ENCODE measurements around the gene DLST. TPM values are rescaled to one million over a fixed set of nuclear protein-coding genes. Genes with fewer than 3 reads are reported as not detected.
A peak's percentile ranks its signal among the peaks of the same experiment; 100 is the strongest.

The DLST gene
- polyA plus RNA-seq (ENCODE audit: insufficient read length in 10 of 10) = 10 to 100 TPM; 58.5 to 80.6 (median 68.6) TPM
- long read RNA-seq, donor 1, partial matches to known transcripts = 19 of 23 reads
- long read RNA-seq, donor 1, other reads (novel, unspliced or antisense) = 0 of 23 reads
- long read RNA-seq, donor 2, transcript DLST-202 (15 exons, 2,838 nt) = major isoform, 9 of 13 reads
- long read RNA-seq, donor 2, partial matches to known transcripts = 0 of 13 reads
- long read RNA-seq, donor 2, other reads (novel, unspliced or antisense) = 0 of 13 reads
- long read RNA-seq, donor 3 = 0 reads
- long read RNA-seq, donor 4, transcript DLST-202 (15 exons, 2,838 nt) = major isoform, 6 of 7 reads
- long read RNA-seq, donor 4, partial matches to known transcripts = 0 of 7 reads
- long read RNA-seq, donor 4, other reads (novel, unspliced or antisense) = 0 of 7 reads
- long read RNA-seq, donor 5, transcript DLST-202 (15 exons, 2,838 nt) = major isoform, 8 of 32 reads
- long read RNA-seq, donor 5, partial matches to known transcripts = 20 of 32 reads
- long read RNA-seq, donor 5, other reads (novel, unspliced or antisense) = 0 of 32 reads
- long read RNA-seq, donor 6, transcript DLST-202 (15 exons, 2,838 nt) = major isoform, 6 of 49 reads
- long read RNA-seq, donor 6, partial matches to known transcripts = 42 of 49 reads
- long read RNA-seq, donor 6, other reads (novel, unspliced or antisense) = 0 of 49 reads
- long read RNA-seq, donor 7, partial matches to known transcripts = 0 of 5 reads
- long read RNA-seq, donor 7, other reads (novel, unspliced or antisense) = 0 of 5 reads
- long read RNA-seq, donor 8, partial matches to known transcripts = 0 of 6 reads
- long read RNA-seq, donor 8, other reads (novel, unspliced or antisense) = 0 of 6 reads
- long read RNA-seq, donor 9 = 0 reads

DNA sequence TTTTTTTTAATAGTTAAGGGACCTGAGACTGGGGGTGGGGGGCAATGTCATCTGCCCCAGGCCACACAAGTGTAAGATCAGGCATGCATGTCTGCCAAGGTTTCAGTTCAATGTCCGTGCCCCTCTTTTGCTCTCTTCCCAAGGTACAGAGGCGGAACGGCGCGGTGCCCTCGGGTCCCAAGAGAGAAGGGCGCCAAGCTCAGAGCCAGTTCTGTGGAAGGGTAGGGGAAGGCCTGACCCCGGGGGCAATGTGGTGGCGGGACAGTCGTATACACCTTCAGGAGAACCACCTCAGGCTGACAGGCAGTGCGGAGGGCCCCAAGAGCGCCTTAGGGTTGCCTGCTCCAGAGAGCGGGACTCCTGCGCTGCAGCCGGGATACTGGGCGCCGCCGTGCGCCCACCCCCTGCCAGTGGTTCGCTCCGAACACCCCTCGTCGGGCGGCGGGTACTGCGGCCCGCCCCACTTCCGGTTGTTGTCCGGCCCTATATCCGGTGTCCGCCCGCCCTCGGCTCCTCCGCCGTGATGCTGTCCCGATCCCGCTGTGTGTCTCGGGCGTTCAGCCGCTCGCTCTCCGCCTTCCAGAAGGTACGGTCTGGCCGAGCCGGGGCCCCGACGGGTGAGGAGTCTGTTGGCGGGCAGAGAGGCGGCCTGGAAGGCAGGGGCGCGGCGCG lies at the start of gene DLST:
Gene DLST, plus strand, starts transcription at position 486 of the 672 bp plus-strand sequence. Its CDS starts 38 bp downstream, at position 524.
- peak; percentile 84 to 95 (median 91) for DNase-seq

DNA sequence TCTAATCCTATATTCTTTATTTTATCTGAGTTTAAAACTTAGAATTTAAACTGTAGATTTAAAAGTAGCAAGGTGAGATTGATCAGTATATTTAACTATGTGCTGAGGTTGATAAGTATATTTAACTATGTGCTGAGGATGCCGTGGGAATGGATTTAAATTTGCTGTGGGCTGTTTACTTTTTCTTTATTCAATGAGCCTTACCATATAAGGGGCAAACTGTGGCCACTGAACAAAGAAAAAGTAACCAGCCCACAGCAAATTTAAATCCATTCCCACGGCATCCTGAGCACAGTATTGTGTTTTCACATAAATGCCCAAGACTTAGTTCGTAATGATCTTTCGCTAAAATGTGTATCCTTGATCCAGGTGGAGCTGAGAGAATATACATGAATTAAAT lies 48.9 kb upstream of the DLST start:
- no peak for DNase-seq

DNA sequence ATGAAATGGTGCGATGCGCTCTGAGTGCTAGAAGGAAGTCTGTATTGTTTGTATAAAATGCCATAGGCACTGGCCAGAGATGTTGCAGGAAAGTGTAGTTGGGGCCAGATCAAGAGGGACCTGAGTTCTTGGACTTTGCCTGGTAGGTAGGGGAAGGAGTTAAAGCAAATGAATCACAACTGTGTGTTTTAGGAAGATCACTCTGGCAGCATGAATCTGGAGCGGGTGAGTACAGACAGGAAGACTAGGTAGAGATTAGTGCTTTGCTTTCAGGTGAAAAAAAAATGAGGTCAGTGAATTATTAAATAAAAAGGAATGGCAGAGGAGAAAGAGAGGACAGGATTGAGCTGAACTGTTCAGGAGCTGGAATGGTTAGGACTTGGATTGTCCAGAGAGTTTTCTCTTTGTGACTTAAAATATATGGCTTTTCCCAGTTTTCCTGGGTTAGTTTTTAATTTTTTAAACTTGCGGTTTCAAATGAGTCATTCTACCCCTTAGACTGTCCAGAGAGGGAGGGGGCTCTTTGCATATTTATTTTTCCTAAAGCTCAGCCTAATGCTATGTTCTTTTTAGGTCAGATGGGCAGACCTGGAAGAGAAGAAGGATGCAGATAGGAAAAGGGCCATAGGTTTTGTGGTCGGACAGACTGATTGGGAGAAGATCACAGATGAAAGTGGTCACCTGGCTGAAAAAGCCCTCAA lies 46.9 kb upstream of the DLST start:
- no peak for DNase-seq

DNA sequence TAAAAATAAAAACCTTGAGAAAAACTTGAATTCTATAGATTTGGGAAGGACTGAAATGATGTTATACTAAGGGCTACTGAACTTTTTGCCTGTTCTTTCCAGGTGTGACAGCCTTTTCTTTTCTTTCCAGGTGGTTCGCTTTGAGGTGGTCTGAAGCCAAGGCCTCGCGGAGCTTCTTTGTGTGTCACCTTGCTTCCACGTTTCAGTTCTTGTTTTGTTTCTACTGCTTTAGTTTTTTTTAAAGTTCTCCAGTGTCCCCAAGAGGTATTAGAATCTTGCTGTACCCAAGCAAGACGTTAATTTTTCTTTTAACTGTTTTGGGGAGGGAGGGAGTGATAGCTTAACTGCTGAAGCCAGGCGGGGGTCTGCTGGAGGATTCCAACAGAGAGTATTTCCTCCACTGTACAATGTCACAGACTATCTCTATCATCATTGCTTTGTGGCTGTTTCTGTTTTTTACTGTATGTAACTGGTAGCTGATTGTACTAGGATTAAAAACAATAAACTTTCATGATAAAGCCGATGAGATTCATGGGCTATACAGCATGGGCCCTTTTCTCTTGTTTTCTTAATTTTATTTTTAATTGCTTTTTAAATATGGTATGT lies 46.0 kb upstream of the DLST start:
- no peak for DNase-seq

DNA sequence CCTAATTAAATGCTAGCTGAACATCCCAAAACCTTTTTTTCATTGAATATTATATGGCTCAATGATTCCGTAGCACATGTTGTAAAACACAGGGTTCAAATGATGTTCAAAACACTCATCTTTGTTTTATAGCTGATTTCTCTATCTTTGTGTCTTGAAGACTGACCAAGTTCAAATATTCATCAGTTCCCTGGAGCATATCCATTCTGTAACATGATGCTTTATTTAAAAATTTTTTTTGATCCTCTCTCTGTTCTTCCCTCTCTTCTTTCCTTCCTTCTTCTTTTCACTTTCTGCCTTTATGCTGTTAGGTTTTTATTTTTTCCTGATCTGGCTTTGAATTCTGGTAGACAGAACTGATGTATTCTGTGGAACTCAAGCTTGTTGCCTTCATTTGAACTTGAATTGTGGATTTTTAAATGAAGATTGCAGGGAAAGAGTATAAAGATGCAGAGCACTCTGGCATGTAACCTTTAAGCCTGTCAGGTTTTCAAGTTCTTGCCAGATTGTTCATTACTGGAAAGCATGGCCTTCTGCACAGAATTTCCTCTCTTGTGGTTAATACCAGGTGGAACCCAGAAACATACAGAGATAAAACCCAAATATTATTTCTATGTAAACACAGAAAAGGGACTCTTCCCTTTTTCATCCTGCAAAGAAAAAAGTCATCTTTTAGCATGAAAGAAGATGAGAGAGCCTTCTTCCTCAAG lies 45.3 kb upstream of the DLST start:
- DNase-seq = no peak

DNA sequence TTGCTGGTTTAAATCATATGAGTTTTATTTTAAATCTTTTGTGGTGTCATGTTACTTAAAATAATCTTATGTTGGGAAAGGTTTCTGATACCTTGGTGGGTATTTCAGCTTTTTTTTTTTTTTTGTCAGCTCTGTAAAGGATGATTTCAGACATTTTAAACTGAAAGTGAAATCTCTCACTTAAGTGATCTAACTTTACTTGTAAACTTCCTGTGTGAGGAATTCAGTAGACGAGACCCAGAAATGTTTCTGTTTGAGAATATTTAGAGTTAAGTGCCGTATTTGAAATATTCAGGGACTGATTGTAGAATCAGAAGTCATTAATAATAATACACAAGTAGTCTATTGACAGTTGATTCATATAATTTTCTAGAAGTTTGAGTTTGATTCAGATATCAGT lies 43.5 kb upstream of the DLST start:
- no peak for DNase-seq

DNA sequence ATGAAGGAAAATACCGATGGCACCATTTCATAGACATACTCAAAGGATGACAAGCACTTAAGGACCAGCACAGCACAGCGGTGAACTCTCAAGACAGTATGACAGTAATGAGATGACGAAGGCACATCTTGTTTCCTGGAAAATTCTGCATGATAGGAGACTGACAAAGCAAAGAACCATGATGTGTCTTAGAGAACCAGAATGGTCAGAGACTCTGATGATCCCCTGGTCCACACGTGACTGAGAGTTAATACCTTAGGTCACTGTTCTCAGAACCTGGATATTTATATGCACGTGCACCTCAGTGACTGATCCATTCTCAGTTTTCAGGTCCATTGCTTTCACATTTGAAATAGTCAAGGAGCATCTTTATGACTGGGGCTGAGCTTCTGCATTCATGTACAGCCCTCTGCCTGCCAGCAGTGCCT lies 41.1 kb upstream of the DLST start:
- DNase-seq = no peak

DNA sequence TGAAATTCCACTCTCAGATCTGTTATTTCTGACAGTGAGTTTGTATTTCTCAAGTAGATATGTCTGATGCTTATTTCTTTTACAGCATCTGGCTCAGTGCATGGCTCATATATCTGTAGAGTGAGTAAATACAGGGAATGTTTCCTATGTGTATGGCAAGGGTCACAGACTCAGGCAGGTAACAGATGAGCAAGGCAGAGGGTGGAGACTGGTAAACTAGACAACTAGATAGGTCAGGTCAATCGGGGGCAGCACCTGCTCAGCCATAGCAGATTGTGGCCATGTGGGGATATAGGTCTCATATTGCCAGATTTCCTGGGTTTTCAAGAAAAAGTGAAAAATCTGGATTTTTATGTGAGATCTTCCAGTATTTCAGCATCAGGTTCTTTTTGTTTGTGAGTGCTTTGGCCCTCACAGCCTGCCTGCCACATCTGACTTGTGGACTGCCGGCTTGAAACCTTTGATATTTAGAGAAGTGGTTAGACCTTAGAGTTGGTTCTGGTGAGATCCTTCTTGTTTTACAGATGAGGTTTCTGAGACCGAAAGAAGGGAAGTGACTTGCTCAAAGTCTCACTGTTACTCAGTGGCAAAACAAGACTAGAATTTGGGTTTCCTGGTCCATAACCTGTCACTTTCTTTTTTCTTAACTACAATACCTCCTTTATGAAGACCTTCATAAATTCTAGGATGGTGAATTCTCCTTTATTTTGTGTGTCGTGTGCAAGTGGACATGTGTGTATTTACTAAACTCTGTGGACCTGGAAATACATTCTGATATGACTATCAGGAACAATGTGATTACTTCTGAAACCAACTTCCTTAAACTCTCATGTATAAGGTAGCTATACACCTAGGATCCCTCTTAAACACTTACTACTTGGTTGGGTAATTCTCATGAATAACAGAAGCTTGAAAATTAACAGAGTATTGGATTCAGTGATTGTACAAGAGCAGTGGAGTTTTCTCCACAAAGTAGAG lies 40.2 kb upstream of the DLST start:
- no peak for DNase-seq

DNA sequence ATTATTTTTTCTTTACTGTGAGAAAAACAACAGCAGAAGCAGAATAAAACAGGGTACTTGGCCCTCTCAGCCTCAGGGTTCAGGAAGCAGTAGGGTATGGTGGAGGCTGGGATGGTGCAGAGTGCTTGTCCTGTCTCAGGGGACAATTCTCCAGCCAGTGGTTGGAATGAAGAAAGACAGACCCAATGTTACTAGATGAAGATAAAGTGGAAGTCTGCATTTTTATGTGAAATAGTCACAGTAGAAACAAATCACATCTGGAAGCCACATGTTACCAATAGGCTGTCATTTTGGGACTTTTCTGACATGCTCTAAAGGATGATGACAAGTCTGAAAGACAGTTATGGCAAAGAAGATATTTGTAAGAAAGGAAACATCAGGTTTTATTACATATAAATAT lies 38.1 kb upstream of the DLST start:
- DNase-seq = peak; percentile 46 to 67 (median 64)

DNA sequence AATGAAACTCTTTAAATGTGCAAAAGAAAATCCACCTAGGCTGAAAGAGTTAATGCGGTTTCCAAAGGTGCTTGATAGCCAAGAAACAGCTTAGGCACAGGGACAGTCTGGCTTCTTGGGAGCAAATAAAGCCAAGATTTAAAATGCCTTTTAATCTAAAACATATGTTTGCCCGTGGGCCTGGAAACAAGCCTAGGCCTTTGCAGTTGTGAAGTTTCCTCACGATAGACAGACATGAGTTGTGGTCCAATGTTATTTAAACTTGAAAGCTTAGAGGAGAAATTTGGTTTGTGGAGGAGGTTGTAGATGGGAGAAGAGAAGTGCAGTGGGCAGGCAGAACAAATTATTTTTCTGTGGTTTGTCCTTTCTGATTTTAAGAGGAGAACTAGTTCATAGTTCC lies 35.5 kb upstream of the DLST start:
- DNase-seq = peak; percentile 64 to 73 (median 67)

DNA sequence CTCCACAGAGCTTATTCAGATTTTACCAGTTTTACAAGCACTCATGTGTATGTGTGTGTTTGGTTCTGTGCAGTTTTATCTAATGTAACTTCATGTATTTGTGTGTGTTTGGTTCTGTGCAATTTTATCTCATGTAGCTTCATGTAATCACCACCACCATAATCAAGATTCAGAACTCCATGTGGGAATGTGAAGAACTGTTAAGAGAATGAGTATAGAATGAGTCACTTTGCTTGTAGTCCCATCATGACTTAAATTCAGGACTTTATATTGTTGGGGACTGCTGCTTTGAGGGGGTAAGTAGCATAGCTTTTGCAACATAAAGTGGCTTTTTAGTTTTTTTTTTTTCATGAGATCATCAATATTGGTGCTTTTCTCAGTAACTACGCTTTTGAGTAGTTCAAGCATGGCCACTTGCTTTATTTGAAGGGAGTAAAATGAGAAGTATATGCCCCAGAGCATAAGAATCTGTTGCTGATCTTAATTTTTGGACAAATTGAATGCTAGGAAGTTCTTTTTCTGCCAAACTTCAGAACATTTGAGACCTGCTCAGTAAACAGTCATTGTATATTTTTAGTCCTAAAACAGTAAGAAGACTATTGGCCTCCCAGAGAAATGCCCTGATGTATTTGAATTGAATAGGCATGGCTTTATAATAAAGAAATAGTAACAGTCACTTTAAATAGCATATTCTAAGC lies 34.6 kb upstream of the DLST start:
- DNase-seq = peak in 2 of 3 donors; percentile 45 to 47

DNA sequence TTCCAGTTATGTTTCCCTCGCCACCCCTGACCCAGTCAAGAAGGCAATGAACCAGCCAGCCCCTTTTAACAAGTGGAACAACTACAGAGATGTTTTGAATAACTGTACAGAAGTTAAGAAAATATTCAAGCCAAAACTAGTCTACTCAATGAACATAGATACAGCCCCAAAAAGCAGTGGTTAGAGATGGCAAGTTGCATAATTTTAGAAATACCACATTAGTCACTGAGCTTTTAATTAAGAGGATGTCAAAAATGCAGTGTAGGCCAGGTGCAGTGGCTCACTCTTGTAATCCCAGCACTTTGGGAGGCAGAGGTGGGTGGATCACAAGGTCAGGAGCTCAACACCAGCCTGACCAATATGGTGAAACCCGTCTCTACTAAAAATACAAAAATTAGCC lies 32.9 kb upstream of the DLST start:
- no peak for DNase-seq

DNA sequence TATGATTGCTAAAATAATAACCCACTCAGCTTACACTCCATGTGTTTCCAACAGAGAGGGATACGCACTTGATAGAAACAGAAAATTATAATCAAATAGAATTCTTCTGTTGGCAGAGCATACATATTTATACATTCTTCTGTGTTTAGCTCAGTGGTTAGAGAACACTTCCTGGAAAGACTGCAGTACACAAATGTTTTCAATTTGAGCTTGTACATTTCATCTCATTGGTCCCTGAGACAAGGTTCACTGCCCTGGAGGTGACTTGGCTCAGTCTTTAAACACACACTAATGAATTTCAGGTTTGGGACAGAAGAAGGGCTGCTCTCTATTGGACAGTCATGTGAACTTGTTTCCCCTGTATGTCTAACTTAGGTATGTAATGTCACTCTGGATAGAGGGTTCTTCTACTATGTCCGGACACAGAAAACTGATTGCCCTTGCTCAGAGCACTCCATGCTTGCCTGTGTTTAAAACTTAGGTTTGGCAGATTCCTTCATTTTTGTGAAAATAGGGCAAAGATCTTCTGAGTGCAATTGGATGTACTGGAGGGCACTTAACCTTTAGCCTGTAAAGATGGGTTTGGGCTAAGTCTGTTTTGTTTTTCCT lies 28.7 kb upstream of the DLST start:
- peak; percentile 65 to 79 (median 74) for DNase-seq

DNA sequence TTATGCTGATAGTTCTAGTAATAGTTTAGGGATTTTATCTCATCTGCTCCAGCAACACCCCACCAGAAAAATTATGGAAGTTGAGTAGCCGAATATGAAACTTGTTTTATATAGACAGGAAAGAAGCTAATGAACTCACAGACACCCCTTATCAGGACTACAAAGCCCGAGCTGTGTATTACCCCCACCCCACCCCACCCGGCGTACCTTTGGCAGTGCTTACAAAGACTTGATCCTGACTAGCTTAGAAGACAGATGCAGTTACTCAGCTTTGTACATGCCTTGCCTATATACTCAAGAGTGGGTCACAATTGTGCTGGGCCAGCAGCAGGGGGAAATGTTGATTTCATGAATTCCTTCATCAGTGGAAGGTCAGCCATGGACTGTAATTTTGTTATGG lies 28.1 kb upstream of the DLST start:
- no peak for DNase-seq

DNA sequence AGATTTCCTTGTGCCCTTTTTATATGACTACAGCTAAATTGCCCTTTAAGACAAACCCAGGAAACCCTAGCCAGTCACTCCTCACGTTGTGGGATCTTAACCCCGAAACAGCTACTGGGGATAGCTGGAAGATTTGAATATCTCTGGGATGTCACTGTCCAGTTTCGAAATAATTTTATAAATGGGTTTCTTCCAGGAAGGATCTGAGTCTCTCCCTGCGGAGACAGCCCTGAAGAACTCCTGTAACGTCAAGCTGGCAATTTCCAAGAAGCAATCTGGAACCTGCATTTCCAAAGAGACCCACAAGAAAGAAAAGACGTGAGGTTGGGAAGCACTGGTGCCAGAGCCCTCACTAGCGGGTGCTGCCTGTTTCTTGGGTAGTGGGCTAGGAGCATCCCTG lies 26.7 kb upstream of the DLST start:
- DNase-seq = no peak

DNA sequence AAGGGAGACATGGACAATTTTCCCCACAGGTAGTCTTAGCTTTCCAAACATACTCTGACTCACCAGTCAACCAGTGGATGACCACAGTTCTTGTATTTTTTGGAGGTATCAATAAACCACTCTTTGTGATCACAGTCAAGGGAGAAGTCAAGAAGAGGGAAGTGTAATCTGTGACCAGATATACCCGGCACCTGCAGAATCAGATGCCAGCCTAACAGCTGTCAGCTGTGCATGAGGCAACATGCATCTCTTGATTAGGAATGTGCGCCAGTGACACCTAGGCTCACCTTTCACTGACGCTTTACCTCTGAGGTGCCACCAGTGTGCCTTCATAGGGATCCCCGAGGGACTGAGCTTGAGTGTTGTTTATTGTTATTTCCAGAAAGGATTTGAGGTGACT lies 25.8 kb upstream of the DLST start:
- no peak for DNase-seq

DNA sequence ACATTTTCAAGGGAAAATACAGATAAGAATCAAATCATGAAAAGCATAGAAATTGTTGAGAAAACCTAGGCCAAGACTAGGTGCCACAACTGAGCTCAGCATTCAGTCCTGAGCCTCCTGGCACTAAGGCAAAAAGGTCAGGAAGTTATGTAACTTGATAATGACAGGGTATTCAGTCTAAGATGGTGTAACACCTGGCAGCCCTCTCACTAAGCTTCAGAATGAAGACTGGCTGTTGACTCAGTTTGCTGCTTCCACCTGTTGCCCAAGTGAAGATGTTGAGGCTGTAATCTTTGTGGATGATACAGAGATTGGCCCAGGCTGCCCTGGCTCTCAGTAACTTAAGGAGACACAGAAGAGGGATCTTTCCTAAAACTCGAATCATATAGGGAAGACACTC lies 25.4 kb upstream of the DLST start:
- DNase-seq = no peak

DNA sequence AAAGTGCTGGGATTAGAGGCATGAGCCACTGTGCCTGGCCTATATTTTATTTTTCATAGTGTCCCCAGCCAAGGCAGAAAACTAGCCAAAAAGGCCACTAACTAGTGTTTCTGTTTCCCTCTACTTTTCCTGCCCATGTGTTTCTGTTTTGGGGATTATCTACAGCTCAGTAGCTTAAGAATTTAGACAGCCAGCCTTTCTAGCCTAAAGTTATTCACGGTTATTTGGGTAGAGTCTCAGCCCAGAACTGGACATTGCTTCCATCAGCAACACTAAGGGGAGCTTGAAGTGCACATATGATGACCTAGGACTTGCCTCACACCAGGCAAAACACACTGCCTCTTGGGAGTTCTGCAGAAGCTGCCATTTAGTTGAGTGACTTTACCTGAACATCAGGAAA lies 23.7 kb upstream of the DLST start:
- DNase-seq = no peak
